Measurements from ENCODE around the gene RCAN2. TPM values are rescaled to one million over a fixed set of nuclear protein-coding genes. Genes with fewer than 3 reads are reported as not detected.

The RCAN2 gene
- polyA plus RNA-seq, 1 donor from 2014 or later = not detected

- H3K4me1 Mint-ChIP-seq = no peaks in the 10 kb centered on the region
- H3K27ac Mint-ChIP-seq = no peak overlapping the region
- peaks cover 26% of the 10 kb centered on the region for H3K27me3 Mint-ChIP-seq
- no peaks in the 10 kb centered on the region for H3K9me3 Mint-ChIP-seq
- peaks cover 1% of the 10 kb centered on the region for H3K36me3 Mint-ChIP-seq
- no peak overlapping the region for H3K4me3 Mint-ChIP-seq
These were observed 304.7 kb downstream of the RCAN2 start for GRCh38 chr6:46186583-46186982.

GRCh38 chr6:46184114-46184513, 307.1 kb downstream of the RCAN2 start:
- Mint-ChIP-seq H3K36me3 (peaks cover 1% of the 10 kb centered on the region), H3K27ac (no peak overlapping the region), H3K27me3 (peaks cover 24% of the 10 kb centered on the region), H3K4me1 (no peaks in the 10 kb centered on the region), H3K4me3 (no peak overlapping the region), H3K9me3 (no peaks in the 10 kb centered on the region)

DNA sequence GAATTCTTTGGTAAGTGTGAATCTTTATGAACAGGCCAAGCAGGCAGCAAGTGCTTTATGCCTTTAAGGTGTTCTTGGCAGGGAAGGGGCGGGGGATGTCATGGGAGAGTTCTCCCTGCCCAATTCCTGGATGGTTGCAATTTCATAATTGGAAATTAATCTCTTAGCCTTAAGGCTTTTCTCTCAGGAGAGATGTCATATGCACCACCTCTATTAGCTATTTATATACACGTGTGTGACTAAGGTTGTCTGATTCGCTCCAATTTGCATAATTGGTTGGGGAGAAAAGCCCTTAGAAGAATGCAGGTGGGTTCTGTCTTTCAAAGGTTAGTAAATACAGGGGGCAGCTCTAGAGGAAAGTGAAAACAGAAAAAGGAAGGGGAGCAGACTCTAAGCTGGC, 315.3 kb downstream of the RCAN2 start:
- Mint-ChIP-seq H3K9me3 (no peaks in the 10 kb centered on the region), H3K4me1 (peaks cover 1 to 4% (median 4%) of the 10 kb centered on the region in 3 donors), H3K4me3 (no peak overlapping the region), H3K27me3 (peaks cover 4% of the 10 kb centered on the region), H3K27ac (no peak overlapping the region), H3K36me3 (no peaks in the 10 kb centered on the region)

DNA sequence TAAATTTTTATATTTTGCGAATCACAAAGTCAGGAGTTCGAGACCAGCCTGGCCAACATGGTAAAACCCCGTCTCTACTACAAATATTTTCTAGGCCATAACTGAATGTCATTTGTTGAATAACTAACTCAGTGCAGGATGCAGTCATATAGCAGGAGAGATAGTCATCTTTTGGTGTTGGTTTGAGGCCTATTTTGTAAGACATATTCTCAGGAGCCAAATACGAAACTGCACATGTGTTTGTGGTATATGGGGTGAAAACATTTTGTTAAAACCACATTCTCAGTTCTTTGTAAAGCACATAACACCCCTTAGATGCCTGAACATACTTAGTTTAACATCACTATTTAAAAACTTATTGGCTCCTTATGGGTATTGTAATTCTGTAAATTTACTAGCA, 315.8 kb downstream of the RCAN2 start:
- Mint-ChIP-seq H3K36me3 (no peaks in the 10 kb centered on the region), H3K4me1 (peaks cover 1 to 7% (median 7%) of the 10 kb centered on the region in 3 donors), H3K9me3 (no peaks in the 10 kb centered on the region), H3K27me3 (peaks cover 3% of the 10 kb centered on the region), H3K27ac (no peak overlapping the region), H3K4me3 (no peak overlapping the region)

- H3K27ac Mint-ChIP-seq = no peak overlapping the region
- no peak overlapping the region for H3K4me3 Mint-ChIP-seq
- H3K4me1 Mint-ChIP-seq = peaks cover 4 to 12% (median 12%) of the 10 kb centered on the region in 3 donors
- H3K36me3 Mint-ChIP-seq = no peaks in the 10 kb centered on the region
- peaks cover 9% of the 10 kb centered on the region for H3K27me3 Mint-ChIP-seq
- H3K9me3 Mint-ChIP-seq = no peaks in the 10 kb centered on the region
These were observed 316.3 kb downstream of the RCAN2 start for GRCh38 chr6:46174904-46175303.

DNA sequence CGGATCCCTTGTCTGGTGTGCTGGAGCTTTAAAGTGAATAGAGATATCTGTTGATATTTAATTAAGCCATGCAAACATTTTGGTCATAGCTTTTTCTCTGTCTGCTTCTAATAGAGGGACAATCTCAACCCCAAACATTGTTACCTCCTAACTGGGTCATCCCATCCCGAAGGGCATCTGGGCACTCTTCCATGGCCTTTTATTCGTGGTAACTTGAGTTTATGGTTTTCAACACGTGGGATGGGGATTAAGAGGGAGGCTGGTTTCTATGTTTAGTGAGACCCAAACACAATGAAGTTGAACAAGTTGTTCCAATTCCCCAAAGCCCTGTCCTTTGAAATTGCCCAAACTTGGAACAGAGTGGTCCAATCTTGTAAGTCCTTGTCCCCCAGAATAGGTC, 319.1 kb downstream of the RCAN2 start:
- Mint-ChIP-seq H3K27me3 (peaks cover 7% of the 10 kb centered on the region), H3K27ac (peak overlapping the region in 1 of 3 donors; percentile 7), H3K4me1 (peaks cover 4 to 14% (median 13%) of the 10 kb centered on the region in 3 donors), H3K4me3 (peak overlapping the region; percentile 29 to 94 (median 78)), H3K9me3 (no peaks in the 10 kb centered on the region), H3K36me3 (no peaks in the 10 kb centered on the region)

Other genes with a start within 250 kb of the RCAN2 start
- gene CYP39A1, start 161.4 kb upstream of the RCAN2 start, polyA plus RNA-seq = not detected
- gene SLC25A27, start 161.5 kb upstream of the RCAN2 start, polyA plus RNA-seq = not detected
- not detected for gene TDRD6, start 196.4 kb upstream of the RCAN2 start, polyA plus RNA-seq
- gene PLA2G7, start 243.9 kb upstream of the RCAN2 start, polyA plus RNA-seq = not detected